ENCODE measurements around the gene RPL36.
A peak's percentile ranks its signal among the peaks of the same experiment; 100 is the strongest.
"Not testable (repeated sequence)": the region's sequence is repeated elsewhere in the genome, so short reads cannot be mapped to it uniquely, and the experiment has no call there.

RPL36 gene

DNA sequence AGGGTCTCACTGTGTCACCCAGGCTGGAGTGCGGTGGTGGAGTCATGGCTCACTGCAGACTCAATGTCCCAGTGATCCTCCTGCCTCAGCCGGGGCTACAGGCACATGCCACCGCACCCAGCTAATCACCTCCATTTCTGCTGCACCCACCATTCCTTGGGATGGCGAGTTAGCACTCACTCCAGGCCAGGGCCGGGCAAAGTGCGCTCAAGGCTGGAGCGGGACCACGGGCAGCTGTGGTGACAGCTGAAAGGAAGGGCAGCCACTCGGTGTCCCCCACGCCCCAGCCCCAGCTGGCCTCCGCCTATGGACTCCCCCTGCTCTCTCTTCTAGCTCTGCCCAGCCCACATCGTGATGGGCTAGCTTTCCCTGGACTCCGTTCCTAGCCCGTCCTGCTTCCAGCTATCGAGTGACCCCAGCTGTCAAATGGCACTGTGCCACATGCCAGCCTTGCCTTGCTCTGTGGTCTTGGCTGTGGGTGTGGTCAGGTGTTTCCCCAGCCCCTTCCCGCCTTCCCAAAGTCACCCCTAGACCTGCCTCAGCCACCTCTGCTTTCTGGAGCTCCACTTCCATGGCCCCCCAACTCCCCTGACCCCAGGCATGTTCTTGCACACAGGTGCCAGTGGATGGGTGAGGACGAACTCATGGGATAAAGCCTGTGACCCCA lies 13.9 kb upstream of the RPL36 start:
- no peak for FAIRE-seq

DNA sequence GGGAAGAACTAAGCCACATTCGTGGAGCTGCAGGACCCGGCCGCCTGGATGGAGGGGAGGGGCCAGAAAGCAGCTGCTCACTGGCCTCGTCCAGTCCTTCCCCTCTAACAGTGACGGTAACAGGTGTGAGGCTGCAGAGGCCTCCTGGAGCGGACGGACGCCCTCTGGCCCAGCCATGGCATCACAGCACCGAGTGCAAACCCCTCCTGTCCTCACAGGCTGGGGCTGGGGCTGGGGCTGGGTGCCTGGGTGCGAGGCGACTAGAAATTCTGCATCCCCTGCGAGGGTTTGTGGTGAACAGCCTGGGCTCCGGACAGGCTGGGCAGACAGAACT lies 13.4 kb upstream of the RPL36 start:
- FAIRE-seq, result no peak

DNA sequence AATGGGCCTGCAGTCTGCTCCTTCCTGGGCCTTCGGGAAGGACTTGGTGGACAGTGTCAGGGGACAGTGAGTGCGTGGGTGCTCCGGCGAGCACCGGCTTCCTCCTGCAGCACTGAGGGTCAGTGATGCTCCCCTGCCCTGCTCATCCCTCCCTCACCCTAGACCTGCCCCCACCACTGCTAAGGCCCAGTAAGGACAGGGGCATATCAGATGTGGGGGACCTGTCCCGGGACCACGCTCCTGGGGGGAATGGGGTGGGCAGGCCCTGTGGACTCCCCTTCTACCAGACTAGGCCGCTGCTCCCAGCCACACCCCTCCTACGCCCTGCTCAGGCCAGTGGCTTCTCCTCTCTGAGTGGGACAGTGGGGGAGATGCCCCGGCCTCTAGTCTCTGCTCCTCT lies 13.0 kb upstream of the RPL36 start:
- no peak for FAIRE-seq

DNA sequence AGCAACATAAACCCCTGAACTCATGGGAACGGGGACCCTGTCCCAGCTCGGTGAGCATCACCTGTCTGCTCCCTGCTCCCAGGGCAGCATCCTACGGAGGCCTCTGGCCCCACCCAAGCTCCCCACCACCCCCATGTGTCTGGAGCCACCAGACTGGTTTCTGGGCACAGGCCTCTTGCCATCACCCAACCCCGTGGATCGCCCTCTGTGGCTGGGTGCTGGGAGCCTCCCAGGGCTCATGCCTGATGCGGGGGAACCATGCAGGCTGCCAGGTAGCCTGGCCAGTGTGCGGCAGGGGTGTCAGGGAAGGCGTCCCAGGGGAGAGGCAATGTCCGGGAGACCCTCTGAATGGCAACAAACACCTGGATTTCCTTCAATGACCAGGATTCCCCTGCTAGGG lies 12.5 kb upstream of the RPL36 start:
- no peak for FAIRE-seq

DNA sequence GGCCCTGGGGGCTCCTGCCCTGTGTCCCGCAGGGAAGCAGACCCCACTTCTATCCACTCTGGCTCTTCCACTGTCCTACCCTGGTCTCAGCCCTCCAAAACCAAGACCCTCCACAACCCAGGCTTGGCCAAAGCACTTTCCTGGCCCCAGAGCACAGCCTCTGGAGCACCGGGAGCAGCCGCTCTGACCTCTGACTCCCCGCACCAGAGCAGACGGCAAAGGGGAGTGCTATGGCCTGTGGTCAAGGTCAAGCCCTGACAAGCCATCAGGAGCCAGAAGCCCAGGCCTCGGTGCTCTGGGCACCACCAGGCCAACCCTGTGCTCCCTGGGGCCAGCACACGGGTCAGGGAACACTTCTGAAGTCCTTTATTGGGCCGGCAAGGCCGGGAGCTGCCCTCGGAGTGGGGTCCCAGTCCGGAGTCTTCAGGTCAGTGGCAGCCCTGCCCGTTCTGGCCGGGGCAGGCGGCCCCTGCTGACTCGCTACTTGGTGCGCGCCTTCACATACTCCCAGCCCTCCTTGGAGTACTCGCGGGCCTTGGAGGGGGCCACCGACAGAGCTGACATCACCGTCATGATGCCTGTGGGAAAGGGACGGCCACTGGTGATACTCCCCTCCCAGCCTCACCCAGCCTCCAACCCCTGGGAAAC lies 11.9 kb upstream of the RPL36 start:
- FAIRE-seq, result no peak

DNA sequence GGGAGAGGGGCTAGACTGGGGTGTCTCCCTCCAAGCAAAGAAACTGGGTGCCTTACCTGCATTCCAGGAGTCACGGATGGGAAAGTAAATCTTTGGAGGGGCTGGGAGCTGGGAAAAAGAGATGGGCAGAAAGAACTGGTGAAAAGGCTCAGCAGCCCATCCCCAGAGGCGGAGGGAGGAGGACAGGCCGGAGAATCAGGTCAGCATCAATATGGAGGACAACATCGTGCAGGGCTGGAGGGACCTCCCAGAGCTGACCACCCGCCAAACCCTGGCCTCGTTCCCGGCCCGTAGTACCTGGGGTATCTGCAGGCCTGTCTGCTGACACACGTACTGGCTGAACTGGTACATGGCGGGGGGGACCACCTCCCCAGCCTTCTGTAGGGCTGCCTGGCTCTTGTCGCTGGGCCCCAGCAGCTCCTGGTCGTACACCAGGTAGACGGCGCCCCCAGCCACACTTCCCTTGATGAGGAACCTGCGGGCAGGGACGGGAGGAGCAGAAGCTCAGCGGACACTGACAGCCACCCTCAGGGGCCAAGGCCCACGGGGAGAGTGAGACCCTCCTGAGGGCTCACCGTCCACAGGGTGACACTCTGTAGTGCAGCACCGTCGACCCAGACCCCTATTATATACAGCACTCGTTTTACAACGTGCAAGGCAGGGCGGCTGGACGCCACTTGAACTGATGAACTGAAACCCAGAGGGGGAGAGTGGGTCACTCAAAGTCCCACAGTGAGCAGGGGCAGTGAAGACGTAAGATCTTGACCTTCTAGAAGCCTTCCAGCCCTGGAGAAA lies 10.6 kb upstream of the RPL36 start:
- FAIRE-seq, result no peak

DNA sequence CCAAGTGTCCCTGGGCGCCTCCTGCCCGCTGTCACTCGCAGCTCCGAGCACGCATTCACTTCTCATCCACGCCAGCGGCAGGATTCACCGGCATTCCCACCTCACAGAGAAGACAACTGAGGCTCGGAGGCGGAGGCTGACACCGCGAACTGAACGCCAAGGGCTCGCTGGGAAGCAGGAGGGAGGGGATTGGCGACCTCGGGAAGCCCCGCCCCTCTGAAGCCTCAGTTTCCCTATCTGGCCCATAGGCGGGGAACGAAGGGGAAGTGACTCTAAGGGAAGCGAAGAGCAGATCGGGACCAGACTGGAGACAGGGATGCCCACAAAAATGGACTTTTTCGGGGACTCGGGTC lies 10.0 kb upstream of the RPL36 start:
- FAIRE-seq, result no peak

DNA sequence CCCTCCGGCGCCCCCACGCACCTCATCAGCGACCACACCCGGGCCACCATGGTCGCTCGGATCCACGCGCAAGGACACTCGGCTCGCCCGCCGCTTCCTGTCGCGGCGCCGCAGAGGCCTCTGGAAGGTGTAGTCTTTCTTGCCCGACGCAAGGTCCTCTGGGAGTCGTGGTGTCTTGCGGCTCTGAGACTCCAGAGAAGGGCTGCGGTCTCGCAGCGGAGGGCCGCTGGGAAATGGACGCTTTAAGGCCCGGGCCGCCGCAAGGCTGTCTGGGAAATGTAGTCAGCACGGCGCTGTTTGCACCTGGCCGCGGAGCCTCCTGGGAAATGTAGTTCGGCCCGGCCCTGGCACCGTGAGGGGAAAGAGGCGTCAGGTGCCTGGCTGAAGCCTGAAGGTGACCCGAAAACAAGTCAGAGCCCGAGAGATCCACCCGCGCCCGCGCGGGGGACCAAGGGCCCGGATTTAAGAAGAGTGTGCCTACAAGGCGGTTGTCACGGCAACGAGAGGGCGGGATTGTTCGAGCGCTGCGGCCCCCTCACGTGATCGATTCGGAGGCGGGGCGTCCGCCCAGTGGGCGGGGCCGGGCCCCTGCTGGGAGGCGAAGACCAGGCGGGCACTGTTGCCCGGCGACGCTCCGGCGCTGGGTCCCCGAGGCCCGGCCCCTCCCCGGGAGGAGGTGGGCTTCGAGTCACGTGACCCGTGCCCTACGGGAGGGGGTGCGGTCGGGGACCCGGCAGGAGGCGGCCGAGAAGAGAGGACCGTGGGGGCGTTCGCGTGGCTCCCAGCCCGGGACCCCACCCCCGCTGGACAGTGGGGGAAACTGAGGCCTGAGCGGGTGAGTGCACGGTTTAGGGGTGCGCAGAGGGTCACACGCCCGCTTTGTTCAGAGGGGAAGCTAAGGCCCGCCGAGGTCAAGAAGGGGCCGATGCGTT lies 9.4 kb upstream of the RPL36 start, which contains the start of the genes HSD11B1L and MICOS13:
TSS of gene HSD11B1L (plus strand) at position 591 of the 932 bp plus-strand sequence. CDS start 3,806 bp downstream, outside the sequence.
TSS of gene MICOS13 (minus strand) at position 80 of the 932 bp plus-strand sequence. CDS start at position 50, 30 bp downstream.
- FAIRE-seq, result peak; percentile 99

DNA sequence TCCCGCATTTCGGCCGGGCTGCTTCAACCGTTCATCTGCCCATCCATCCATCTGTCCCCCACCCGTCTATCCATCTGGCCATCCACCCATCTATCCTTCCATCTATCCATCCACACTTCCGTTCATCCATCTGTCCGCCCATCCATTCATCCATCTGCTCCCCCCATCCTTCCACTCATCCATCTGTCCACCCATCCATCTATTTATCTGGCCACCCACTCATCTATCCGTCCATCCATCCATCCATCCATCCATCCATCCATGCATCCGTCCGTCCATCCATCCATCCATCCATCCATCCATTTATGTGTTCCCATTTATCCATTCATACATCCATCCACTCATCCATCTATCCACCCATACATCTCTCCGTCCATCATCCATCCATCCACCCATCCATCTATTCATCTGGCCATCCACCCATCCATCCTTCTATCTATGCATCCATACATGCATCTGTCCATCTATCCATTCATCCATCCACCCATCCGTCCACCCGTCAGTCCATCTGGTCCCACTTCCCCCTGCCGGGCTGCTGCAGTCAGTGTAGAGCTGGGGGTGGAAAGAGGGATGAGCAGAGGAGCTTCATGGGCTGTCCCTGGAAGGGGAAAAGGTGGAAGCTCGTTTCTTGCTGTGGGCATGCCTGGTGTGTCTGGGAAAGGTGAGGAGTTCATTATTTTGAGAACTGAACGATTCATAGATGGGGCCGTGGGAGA lies 8.5 kb upstream of the RPL36 start:
- no peak for FAIRE-seq

DNA sequence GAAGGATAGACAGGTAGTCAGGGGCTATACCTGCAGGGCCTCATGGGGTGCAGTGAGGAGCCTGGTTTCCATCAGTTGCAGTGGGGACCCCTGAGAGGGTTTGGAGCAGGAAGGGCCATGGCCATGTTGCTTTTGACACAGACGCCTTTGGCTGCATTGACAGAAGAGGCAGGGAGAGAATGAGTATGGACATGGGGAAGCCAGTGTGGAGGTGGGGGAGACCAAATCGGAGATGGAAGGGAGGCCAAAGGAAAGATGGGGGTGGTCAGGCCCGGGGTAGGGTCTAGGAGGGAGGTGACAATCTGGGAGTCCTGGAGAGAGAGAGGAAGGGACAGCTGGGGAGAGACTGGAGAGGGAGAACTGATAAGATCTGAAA lies 8.0 kb upstream of the RPL36 start:
- FAIRE-seq, result no peak

DNA sequence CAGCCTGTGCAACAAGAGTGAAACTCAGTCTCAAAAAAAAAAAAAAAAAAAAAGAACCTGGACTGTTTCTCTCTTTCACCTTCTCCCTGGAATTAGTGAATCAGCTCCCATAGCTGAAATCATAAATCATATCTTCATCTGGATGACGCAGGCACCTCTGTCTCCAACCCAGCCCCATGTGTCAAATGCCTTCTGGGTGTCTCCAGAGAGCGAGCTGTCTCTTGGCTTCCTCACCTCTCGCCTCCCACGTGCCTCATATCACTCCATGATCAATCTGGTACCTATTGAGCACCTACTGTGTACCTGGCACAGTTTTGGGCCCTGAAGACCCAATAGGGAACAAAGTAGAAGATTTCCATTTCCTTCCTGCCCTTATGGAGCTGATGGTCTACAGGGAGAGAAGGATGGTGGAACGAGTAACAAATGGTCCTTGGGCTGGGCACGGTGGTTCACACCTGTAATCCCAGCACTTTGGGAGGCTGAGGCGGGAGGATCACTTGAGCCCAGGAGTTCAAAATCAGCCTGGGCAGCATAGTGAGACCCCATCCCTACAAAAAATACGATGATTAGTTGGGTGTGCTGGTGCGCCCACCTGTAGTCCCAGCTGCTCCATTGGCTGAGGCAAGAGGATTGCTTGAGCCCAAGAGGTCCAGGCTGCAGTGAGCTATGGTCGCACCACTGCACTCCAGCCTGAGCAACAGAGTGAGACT lies 6.8 kb upstream of the RPL36 start:
- FAIRE-seq, result no peak

DNA sequence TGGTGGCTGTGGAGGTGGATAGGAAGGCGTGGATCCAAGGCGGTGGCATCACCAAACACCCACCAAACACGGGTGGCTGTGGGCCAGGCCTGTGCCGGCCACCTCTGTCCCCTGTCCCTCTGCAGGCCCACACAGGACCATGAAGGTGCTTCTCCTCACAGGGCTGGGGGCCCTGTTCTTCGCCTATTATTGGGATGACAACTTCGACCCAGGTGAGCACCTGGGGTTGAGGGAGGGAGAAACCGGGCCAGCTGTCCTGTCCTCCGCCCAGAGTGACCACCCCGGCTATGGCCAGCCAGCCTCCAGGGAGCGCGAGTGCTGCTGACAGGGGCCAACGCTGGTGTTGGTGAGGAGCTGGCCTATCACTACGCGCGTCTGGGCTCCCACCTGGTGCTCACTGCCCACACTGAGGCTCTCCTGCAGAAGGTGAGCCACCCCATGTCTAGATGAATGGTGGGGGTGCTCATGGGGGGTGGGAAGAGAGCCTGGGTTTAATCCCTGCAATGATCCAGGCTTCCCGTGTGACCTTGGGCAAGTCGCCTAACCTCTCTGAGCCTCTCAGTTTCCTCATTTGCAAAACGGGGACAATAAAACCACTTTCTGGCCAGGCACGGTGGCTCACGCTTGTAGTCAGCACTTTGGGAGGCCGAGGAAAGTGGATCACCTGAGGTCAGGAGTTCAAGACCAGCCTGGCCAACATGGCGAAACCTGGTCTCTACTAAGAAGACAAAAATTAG lies 5.2 kb upstream of the RPL36 start:
- FAIRE-seq, result no peak

DNA sequence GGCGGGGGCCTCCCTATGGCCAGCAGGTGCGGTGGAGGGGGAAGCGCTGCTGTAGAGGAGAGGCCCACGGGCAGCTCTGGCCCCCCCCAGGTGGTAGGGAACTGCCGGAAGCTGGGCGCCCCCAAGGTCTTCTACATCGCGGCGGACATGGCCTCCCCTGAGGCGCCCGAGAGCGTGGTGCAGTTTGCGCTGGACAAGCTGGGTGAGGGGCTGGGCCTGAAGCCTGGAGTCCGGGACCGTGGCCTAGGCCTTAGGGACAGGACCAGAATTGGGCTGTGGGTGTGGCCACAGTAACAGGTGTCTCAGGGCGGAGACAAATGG lies 3.8 kb upstream of the RPL36 start:
- FAIRE-seq, result no peak

DNA sequence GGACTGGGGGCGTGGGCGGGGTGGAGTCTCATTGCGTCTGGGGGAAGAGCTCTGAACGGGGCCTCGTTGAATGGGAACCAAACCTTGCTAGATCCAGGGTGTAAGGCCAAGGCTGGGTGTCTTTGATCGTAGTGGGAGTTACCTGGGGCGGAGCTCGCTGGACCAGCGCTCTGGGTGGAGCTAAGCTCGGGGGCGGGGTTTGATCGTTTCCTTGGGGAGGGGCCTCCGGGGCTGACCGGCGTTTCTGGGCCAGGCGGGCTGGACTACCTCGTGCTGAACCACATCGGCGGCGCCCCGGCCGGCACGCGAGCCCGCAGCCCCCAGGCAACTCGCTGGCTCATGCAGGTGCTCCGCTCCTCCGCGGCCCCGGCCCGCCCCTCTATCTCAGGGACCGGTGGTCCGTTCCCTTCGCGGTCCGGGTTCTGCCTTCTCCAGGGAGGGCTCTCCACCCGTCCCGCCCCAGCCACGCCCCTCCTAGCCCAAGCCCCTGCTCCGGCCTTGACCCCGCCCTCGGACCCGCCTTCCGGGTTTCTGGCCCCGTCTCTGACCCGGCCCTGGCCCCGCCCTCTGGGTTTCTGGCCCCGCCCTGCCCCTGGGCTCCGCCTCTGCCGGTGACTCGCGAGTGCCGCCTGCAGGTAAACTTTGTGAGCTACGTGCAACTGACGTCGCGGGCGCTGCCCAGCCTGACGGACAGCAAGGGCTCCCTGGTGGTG lies 3.3 kb upstream of the RPL36 start:
- no peak for FAIRE-seq

DNA sequence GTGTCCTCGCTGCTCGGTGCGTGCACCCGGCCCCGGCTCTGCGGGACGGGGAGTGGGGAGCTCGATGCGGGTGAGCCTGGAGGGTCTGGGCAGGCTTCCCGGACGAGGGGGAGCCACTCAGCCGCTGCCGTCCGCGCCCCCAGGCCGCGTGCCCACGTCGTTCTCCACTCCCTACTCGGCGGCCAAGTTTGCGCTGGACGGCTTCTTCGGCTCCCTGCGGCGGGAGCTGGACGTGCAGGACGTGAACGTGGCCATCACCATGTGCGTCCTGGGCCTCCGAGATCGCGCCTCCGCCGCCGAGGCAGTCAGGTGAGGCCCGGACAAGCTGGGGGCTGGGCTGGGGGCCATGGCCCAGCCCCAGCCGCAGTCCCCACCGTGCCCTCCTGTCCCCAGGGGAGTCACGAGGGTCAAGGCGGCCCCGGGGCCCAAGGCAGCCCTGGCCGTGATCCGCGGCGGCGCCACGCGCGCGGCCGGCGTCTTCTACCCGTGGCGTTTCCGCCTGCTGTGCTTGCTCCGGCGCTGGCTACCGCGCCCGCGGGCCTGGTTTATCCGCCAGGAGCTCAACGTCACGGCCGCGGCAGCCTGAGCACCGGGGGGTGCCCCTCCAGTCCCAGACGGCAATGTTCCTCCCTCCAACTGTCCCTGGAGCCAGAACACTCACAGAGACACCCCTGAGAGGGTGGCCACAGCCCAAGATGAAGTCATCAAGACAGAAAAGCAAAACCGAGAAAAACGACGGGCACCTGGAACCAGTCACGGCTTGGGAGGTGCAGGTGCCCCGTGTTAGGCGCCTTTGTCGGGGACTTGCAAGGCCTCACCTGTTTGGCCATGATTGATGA lies 2.5 kb upstream of the RPL36 start:
- no peak for FAIRE-seq

DNA sequence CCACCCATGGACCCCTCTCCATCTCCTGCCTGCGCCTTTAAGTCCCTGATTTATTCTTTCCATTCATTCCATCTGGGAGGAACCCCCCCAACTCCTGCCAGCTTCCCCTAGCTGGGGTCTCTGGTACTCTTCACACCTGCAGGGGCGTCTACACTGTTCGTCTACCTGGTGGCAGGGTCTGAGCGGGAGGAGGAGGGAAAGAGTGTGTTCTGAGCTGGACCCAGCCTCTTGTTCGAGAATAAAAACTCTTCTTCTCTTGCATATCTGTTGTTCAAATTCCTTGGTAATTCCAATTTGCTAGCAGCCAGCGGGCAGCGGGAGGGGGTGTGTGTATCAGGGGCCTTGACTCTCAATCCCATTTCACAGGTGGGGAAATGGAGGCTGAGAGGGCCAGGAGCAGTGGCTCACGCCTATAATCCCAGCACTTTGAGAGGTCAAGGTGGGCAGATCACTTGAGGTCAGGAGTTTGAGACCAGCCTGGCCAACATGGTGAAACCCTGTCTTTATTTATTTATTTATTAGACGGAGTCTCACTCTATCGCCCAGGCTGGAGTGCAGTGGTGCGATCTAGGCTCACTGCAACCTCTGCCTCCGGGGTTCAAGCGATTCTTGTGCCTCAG lies 1.7 kb upstream of the RPL36 start:
- not testable (repeated sequence) for FAIRE-seq

DNA sequence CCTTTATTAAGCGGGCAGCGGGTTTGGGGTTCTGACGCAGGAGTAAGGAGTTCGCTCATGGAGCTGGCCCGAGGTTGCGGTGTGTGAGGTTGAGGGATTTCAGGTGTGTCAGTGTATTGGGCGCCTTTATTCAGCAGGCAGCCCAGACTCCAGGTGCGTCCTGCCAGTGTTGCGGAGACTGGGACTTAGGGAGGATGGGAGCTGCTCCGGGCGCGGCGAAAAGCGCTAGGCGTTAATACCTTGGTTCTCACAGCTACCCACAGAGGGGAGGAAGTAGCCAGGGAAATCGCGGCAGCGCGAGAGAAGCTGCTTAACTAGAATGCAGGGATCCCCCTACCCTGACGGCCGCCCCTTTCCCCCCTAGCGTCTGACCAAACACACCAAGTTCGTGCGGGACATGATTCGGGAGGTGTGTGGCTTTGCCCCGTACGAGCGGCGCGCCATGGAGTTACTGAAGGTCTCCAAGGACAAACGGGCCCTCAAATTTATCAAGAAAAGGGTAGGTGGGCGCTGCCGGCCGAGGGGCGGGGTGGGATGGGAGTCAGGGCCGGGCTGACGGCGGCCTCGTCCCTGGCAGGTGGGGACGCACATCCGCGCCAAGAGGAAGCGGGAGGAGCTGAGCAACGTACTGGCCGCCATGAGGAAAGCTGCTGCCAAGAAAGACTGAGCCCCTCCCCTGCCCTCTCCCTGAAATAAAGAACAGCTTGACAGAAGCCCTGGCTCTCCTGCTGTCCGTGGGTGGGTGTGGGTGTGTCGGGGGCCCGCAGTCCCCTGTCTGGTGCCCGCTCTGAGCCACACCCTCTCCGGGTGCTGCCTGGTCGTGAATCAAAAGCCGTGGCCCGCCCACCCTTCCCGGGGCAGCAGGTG lies 1.1 kb downstream of the RPL36 start:
- FAIRE-seq, result no peak

Data from A204.1 (cell line).